GM19467 (cell line): ENCODE data around the gene IFI16.
"Not testable (repeated sequence)": the region's sequence is repeated elsewhere in the genome, so short reads cannot be mapped to it uniquely, and the experiment has no call there.

Experiments
- ATAC-seq: cut with Tn5 transposase; IDR thresholded peaks from one replicate; pipeline ENCODE4 v1.9.1; 2021; ENCODE audit warnings: mild to moderate bottlenecking, moderate library complexity; ENCODE audit not compliant: unreplicated experiment

Gene IFI16

GRCh38 chr1:159091180-159091560 lies 81.5 kb downstream of the IFI16 start:
- ATAC-seq: no peak

GRCh38 chr1:159091607-159092031 lies 81.9 kb downstream of the IFI16 start:
- ATAC-seq: no peak

GRCh38 chr1:159092036-159092760 lies 82.5 kb downstream of the IFI16 start:
- no peak for ATAC-seq

GRCh38 chr1:159098596-159098995 lies 88.9 kb downstream of the IFI16 start:
- ATAC-seq: no peak

GRCh38 chr1:159100589-159100988 lies 90.9 kb downstream of the IFI16 start:
- no peak for ATAC-seq

- not testable (repeated sequence) for ATAC-seq
These were observed 93.3 kb downstream of the IFI16 start for GRCh38 chr1:159103021-159103420.
